ENCODE data around the gene C3orf20.

- TF ChIP-seq CTCF (IDR thresholded peaks at IDR 0.05 in 4 of 5, conservative IDR thresholded peaks at IDR 0.05 in 1 of 5) = no peak
- no peak for TF ChIP-seq POLR2A (IDR thresholded peaks at IDR 0.05)
These were observed 38.3 kb upstream of the C3orf20 start for GRCh38 chr3:14636496-14637087.

Measured in gastrocnemius medialis (tissue), 4 donors.